ENCODE data around the gene TBP. TPM values are rescaled to one million over a fixed set of nuclear protein-coding genes. Genes with fewer than 3 reads are reported as not detected.

TBP gene
- total and polyA plus RNA-seq, 2 of the 13 experiments (the other 11 are each of a cell fraction or from before 2014, with no cell fraction given): 21.7 to 28.1 TPM

- no TSS peak for BruUV-seq (replicated peaks)
- peaks cover 14% of the 10 kb centered on the region for H3K79me2 ChIP-seq (ENCODE audit: insufficient read depth, low read length)
- DNase-seq (ENCODE audit: low spot score) (no peak), ATAC-seq (no peak), FAIRE-seq (no peak)
- no peaks in the 10 kb centered on the region for H4K20me1 ChIP-seq (ENCODE audit: insufficient read depth, low read length)
- H3K36me3 ChIP-seq (replicated peaks in 1 of 2; ENCODE audit: control insufficient read depth in 1 of 2, insufficient read depth in 2 of 2, low read length in 2 of 2): peaks cover 7 to 25% of the 10 kb centered on the region in 2 experiments; a peak in 4 of 5 replicates
- H3K4me3 ChIP-seq (replicated peaks in 1 of 3; ENCODE audit: insufficient read depth in 1 of 3, low read depth in 2 of 3, low read length in 3 of 3): no peak overlapping the region
- no peak overlapping the region for H2AFZ ChIP-seq (ENCODE audit: low read length)
- intact Hi-C loops (cut with micrococcal nuclease; ENCODE audit: unreplicated experiment) (no loop called here), in situ Hi-C loops (cut with HindIII; ENCODE audit: extremely low pct_ligation_motif_present, low pct_unique_long_range_greater_than_20kb) (no loop called here)
- no peak overlapping the region for H3K4me2 ChIP-seq (ENCODE audit: low read depth, low read length)
- POLR2A ChIA-PET: no interaction called here
- no peak overlapping the region for H3K27ac ChIP-seq (ENCODE audit: extremely low read length, insufficient read depth, low read length)
- no peaks in the 10 kb centered on the region for H3K9me3 ChIP-seq (ENCODE audit: low read length)
- peaks cover 13% of the 10 kb centered on the region for H3K4me1 ChIP-seq (ENCODE audit: insufficient read depth, low read length)
- CTCF ChIA-PET (ENCODE audit: low intra/inter-chr PET ratio, low total read pairs): no interaction called here
- no peaks in the 10 kb centered on the region; a peak in 1 of 5 replicates for H3K27me3 ChIP-seq (ENCODE audit: control insufficient read depth in 1 of 2, insufficient read depth in 2 of 2, low read length in 2 of 2)
- no peak overlapping the region for H3K9ac ChIP-seq (ENCODE audit: insufficient read depth, low read depth, low read length)
- TF ChIP-seq KLF13 (CRISPR knock-in tag; IDR thresholded peaks at IDR 0.05) (no peak), ZNF292 (CRISPR knock-in tag; IDR thresholded peaks at IDR 0.05; ENCODE audit: borderline replicate concordance, low read depth) (no peak), ZNF17 (CRISPR knock-in tag; IDR thresholded peaks at IDR 0.05) (no peak), ZBTB20 (CRISPR knock-in tag; IDR thresholded peaks at IDR 0.05; ENCODE audit: borderline replicate concordance, low read depth) (no peak), MTF1 (CRISPR knock-in tag; IDR thresholded peaks at IDR 0.05) (no peak), POGZ (CRISPR knock-in tag; IDR thresholded peaks at IDR 0.05) (no peak), ZNF740 (CRISPR knock-in tag; IDR thresholded peaks at IDR 0.05) (no peak), RBM22 (optimal IDR thresholded peaks at IDR 0.05; ENCODE audit: low read length) (peak; percentile 74), TRIM24 (CRISPR knock-in tag; IDR thresholded peaks at IDR 0.05) (no peak), ZMYM2 (CRISPR knock-in tag; IDR thresholded peaks at IDR 0.05) (no peak), SP2 (CRISPR knock-in tag; IDR thresholded peaks at IDR 0.05) (no peak), DBP (CRISPR knock-in tag; IDR thresholded peaks at IDR 0.05; ENCODE audit: not compliant biosample characterization) (no peak), CENPBD1 (CRISPR knock-in tag; IDR thresholded peaks at IDR 0.05; ENCODE audit: borderline replicate concordance, low read depth) (no peak), ZNF747 (CRISPR knock-in tag; IDR thresholded peaks at IDR 0.05; ENCODE audit: borderline replicate concordance) (no peak), RORA (CRISPR knock-in tag; IDR thresholded peaks at IDR 0.05) (no peak), BRF2 (CRISPR knock-in tag; IDR thresholded peaks at IDR 0.05) (no peak), DRAP1 (CRISPR knock-in tag; IDR thresholded peaks at IDR 0.05) (no peak), PATZ1 (CRISPR knock-in tag; IDR thresholded peaks at IDR 0.05) (no peak), NONO (IDR thresholded peaks at IDR 0.05) (no peak), NONO (CRISPR knock-in tag; conservative IDR thresholded peaks at IDR 0.05) (no peak), CREM (IDR thresholded peaks at IDR 0.05) (no peak), CREM (CRISPR knock-in tag; IDR thresholded peaks at IDR 0.05) (no peak), POLR2AphosphoS2 (IDR thresholded peaks at IDR 0.05; ENCODE audit: low read depth, low read length) (0 out of 2 replicates have a peak, but pooled peaks have one; percentile 62)
These were observed 24.7 kb downstream of the TBP start for GRCh38 chr6:170578909-170579308.

All from HepG2 (cell line).